H9 (cell line): ENCODE measurements around the gene DIAPH2. TPM values are rescaled to one million over a fixed set of nuclear protein-coding genes. Genes with fewer than 3 reads are reported as not detected.

Experiments
- DNase-seq: peaks from one replicate; pipeline ENCODE4 v3.0.0-alpha.2; 2017
- H2AFZ ChIP-seq: one replicate; pipeline ENCODE4 v1.6.1; 2013; ENCODE audit warnings: mild to moderate bottlenecking, low read length, control low read depth, moderate library complexity
- H2AK5ac ChIP-seq: 2 replicates; pipeline ENCODE4 v1.6.1; 2013; ENCODE audit warnings: low read length, control low read depth, mixed read lengths; ENCODE audit not compliant: insufficient read length
- H2BK120ac ChIP-seq: one replicate; pipeline ENCODE4 v1.6.1; 2013; ENCODE audit warnings: low read depth, mild to moderate bottlenecking, low read length, control low read depth, inconsistent platforms; ENCODE audit not compliant: poor library complexity, severe bottlenecking
- H2BK12ac ChIP-seq: 2 replicates; pipeline ENCODE4 v1.6.1; 2013; ENCODE audit warnings: low read length, control low read depth, mixed read lengths, low read depth; ENCODE audit not compliant: insufficient read length
- H2BK15ac ChIP-seq: 2 replicates; pipeline ENCODE4 v1.6.1; 2013; ENCODE audit warnings: low read depth, low read length, control low read depth
- H2BK20ac ChIP-seq: one replicate; pipeline ENCODE4 v1.6.1; 2013; ENCODE audit warnings: low read depth, mild to moderate bottlenecking, low read length, control low read depth, inconsistent platforms; ENCODE audit not compliant: poor library complexity, severe bottlenecking
- H2BK5ac ChIP-seq: 2 replicates; pipeline ENCODE4 v1.6.1; 2013; ENCODE audit warnings: low read length, control low read depth, mixed read lengths; ENCODE audit not compliant: insufficient read length
- H3K14ac ChIP-seq: 2 replicates; pipeline ENCODE4 v1.6.1; 2013; ENCODE audit warnings: low read length, control low read depth; ENCODE audit not compliant: insufficient read depth
- H3K18ac ChIP-seq: 2 replicates; pipeline ENCODE4 v1.6.1; 2013; ENCODE audit warnings: low read depth, mild to moderate bottlenecking, mixed read lengths, low read length, control low read depth; ENCODE audit not compliant: insufficient read length
- H3K23ac ChIP-seq: 2 replicates; pipeline ENCODE4 v1.6.1; 2013; ENCODE audit warnings: low read length, control low read depth, mixed read lengths, low read depth; ENCODE audit not compliant: insufficient read length
- H3K23me2 ChIP-seq: 2 replicates; pipeline ENCODE4 v1.6.1; 2013; ENCODE audit warnings: low read depth, mild to moderate bottlenecking, mixed read lengths, low read length, control low read depth; ENCODE audit not compliant: insufficient read length, poor library complexity, severe bottlenecking
- H3K27ac ChIP-seq: 2 replicates; pipeline ENCODE4 v1.5.1; 2013; ENCODE audit warnings: low read length, control low read depth, mixed read lengths, low read depth; ENCODE audit not compliant: insufficient read length
- H3K27me3 ChIP-seq: 2 replicates; pipeline ENCODE4 v1.6.1; 2013; ENCODE audit warnings: low read length, control low read depth, inconsistent platforms; ENCODE audit not compliant: insufficient read depth
- H3K4ac ChIP-seq: 2 replicates; pipeline ENCODE4 v1.6.1; 2013; ENCODE audit warnings: low read depth, mild to moderate bottlenecking, control low read depth, inconsistent platforms, low read length, moderate library complexity
- H3K4me1 ChIP-seq: 2 replicates; pipeline ENCODE4 v1.6.1; 2013; ENCODE audit warnings: low read length, control low read depth, inconsistent platforms; ENCODE audit not compliant: insufficient read depth
- H3K4me2 ChIP-seq: 2 replicates; pipeline ENCODE4 v1.6.1; 2013; ENCODE audit warnings: low read length, control low read depth, mixed read lengths; ENCODE audit not compliant: insufficient read length, insufficient read depth
- H3K56ac ChIP-seq: 2 replicates; pipeline ENCODE4 v1.6.1; 2013; ENCODE audit warnings: low read depth, mild to moderate bottlenecking, mixed read lengths, low read length, control low read depth; ENCODE audit not compliant: insufficient read length
- H3K79me1 ChIP-seq: 2 replicates; pipeline ENCODE4 v1.6.1; 2013; ENCODE audit warnings: low read depth, mild to moderate bottlenecking, moderate library complexity, low read length, control low read depth, inconsistent platforms; ENCODE audit not compliant: insufficient read depth, poor library complexity, severe bottlenecking
- H3K79me2 ChIP-seq: 2 replicates; pipeline ENCODE4 v1.6.1; 2013; ENCODE audit warnings: low read length, control low read depth, inconsistent platforms; ENCODE audit not compliant: insufficient read depth
- H3K9ac ChIP-seq: 2 replicates; pipeline ENCODE4 v1.6.1; 2013; ENCODE audit warnings: low read length, control low read depth, mixed read lengths; ENCODE audit not compliant: insufficient read length; ENCODE audit errors: extremely low read depth
- H3K9me3 ChIP-seq: one replicate; pipeline ENCODE4 v1.6.1; 2013; ENCODE audit warnings: low read depth, low read length, inconsistent platforms; ENCODE audit not compliant: control insufficient read depth
- H3T11ph ChIP-seq: one replicate; pipeline ENCODE4 v1.6.1; 2013; ENCODE audit warnings: mild to moderate bottlenecking, low read length, control low read depth, inconsistent platforms
- H4K20me1 ChIP-seq: one replicate; pipeline ENCODE4 v1.6.1; 2013; ENCODE audit not compliant: control insufficient read depth, insufficient read length, insufficient read depth
- H4K5ac ChIP-seq: 2 replicates; pipeline ENCODE4 v1.6.1; 2013; ENCODE audit warnings: low read depth, mild to moderate bottlenecking, mixed read lengths, low read length, control low read depth; ENCODE audit not compliant: insufficient read length
- H4K8ac ChIP-seq: replicated peaks from 2 replicates; pipeline ENCODE4 v1.6.1; 2013; ENCODE audit warnings: low read length, control low read depth, mixed read lengths, low read depth; ENCODE audit not compliant: insufficient read length
- H4K91ac ChIP-seq: 2 replicates; pipeline ENCODE4 v1.6.1; 2013; ENCODE audit warnings: low read depth, mild to moderate bottlenecking, moderate library complexity, mixed read lengths, low read length, control low read depth; ENCODE audit not compliant: insufficient read length
- H3K27ac Mint-ChIP-seq, 3 experiments: 2 replicates in 2 of 3; 3 replicates in 1 of 3; pipeline ENCODE4 v1.8.0; 2020 to 2021; ENCODE audit warnings: mixed read lengths in 3 of 3, mild to moderate bottlenecking in 1 of 3, moderate library complexity in 1 of 3
- H3K27me3 Mint-ChIP-seq: 2 replicates; pipeline ENCODE4 v1.8.0; 2021; ENCODE audit warnings: low read depth, mild to moderate bottlenecking, moderate library complexity, mixed read lengths
- H3K36me3 Mint-ChIP-seq, 3 experiments: 2 replicates in 2 of 3; 3 replicates in 1 of 3; pipeline ENCODE4 v1.8.0; 2020 to 2021; ENCODE audit warnings: low read depth in 3 of 3, mixed read lengths in 3 of 3; ENCODE audit not compliant: insufficient read depth in 1 of 3
- H3K4me1 Mint-ChIP-seq, 2 experiments: 2 replicates each; pipeline ENCODE4 v1.8.0; 2020; ENCODE audit warnings: mixed read lengths in 2 of 2
- H3K4me3 Mint-ChIP-seq, 2 experiments: 2 replicates in 1 of 2; 3 replicates in 1 of 2; pipeline ENCODE4 v1.8.0; 2020 to 2021; ENCODE audit warnings: mild to moderate bottlenecking in 2 of 2, mixed read lengths in 2 of 2, moderate library complexity in 1 of 2
- H3K9me3 Mint-ChIP-seq, 2 experiments: 2 replicates in 1 of 2; 3 replicates in 1 of 2; pipeline ENCODE4 v1.8.0; 2020; ENCODE audit warnings: mild to moderate bottlenecking in 2 of 2, mixed read lengths in 2 of 2, moderate library complexity in 1 of 2
- WGBS: extraction: QIAGEN DNeasy Blood & Tissue Kit; methylation state at CpG from one replicate; pipeline ENCODE4 v1.1.7; 2013; ENCODE audit warnings: missing lambda C conversion rate, low lambda C conversion rate, mixed read lengths; ENCODE audit not compliant: insufficient read length; ENCODE audit errors: extremely low coverage; 5-methylcytosine and 5-hydroxymethylcytosine counted together
- total RNA-seq: library from RNA; stranded (reverse); gene quantifications from 2 replicates; pipeline ENCODE4 v1.2.1, GENCODE V29; 2021
- TF ChIP-seq, protein P1 (sequence below): fragments of 200-600 bp; sonication (generic); conservative IDR thresholded peaks from 3 replicates; pipeline ENCODE4 v1.8.0; 2021; ENCODE audit warnings: antibody characterized with exemption, mild to moderate bottlenecking

DIAPH2 gene
- total RNA-seq, 1 experiment from 2014 or later, result 45.4 TPM

- H3K27ac Mint-ChIP-seq, result peak overlapping the region; percentile 60 to 76 (median 66); a peak in 5 of 7 replicates
- H3K79me1 ChIP-seq, result no peaks in the 10 kb centered on the region
- no peak overlapping the region for H4K8ac ChIP-seq
- peaks cover 2% of the 10 kb centered on the region; the same call in 1 of the 2 replicates for H3K79me2 ChIP-seq
- H3K23ac ChIP-seq, result no peak overlapping the region
- no peak overlapping the region for H3K18ac ChIP-seq
- H3T11ph ChIP-seq, result no peak overlapping the region
- H2BK15ac ChIP-seq, result no peak overlapping the region
- no CpG with 5 or more reads among the region's 6 CpGs for WGBS
- no peak overlapping the region for H2BK120ac ChIP-seq
- no peaks in the 10 kb centered on the region for H3K9me3 ChIP-seq
- H4K5ac ChIP-seq, result no peak overlapping the region
- H3K4me3 Mint-ChIP-seq, result no peak overlapping the region
- no peaks in the 10 kb centered on the region for H3K9me3 Mint-ChIP-seq
- H3K36me3 Mint-ChIP-seq, result peaks cover 2 to 71% (median 68%) of the 10 kb centered on the region in 3 experiments; a peak in 5 of 7 replicates
- no peak overlapping the region for H4K91ac ChIP-seq
- H3K4me1 ChIP-seq, result no peaks in the 10 kb centered on the region; the same call in 1 of the 2 replicates
- TF ChIP-seq, protein P1, sequence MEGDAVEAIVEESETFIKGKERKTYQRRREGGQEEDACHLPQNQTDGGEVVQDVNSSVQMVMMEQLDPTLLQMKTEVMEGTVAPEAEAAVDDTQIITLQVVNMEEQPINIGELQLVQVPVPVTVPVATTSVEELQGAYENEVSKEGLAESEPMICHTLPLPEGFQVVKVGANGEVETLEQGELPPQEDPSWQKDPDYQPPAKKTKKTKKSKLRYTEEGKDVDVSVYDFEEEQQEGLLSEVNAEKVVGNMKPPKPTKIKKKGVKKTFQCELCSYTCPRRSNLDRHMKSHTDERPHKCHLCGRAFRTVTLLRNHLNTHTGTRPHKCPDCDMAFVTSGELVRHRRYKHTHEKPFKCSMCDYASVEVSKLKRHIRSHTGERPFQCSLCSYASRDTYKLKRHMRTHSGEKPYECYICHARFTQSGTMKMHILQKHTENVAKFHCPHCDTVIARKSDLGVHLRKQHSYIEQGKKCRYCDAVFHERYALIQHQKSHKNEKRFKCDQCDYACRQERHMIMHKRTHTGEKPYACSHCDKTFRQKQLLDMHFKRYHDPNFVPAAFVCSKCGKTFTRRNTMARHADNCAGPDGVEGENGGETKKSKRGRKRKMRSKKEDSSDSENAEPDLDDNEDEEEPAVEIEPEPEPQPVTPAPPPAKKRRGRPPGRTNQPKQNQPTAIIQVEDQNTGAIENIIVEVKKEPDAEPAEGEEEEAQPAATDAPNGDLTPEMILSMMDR, result no peak
- no peaks in the 10 kb centered on the region for H3K23me2 ChIP-seq
- no peak overlapping the region for H3K56ac ChIP-seq
- H2AFZ ChIP-seq, result no peak overlapping the region
- no peak overlapping the region for H3K14ac ChIP-seq
- no peak overlapping the region for H2AK5ac ChIP-seq
- no peak overlapping the region for H2BK5ac ChIP-seq
- H3K27me3 ChIP-seq, result no peaks in the 10 kb centered on the region
- no peak for DNase-seq
- no peaks in the 10 kb centered on the region for H3K27me3 Mint-ChIP-seq
- no peaks in the 10 kb centered on the region for H4K20me1 ChIP-seq
- peak overlapping the region; percentile 26 for H3K27ac ChIP-seq
- H2BK20ac ChIP-seq, result no peak overlapping the region
- no peak overlapping the region for H3K4me2 ChIP-seq
- peaks cover 28 to 29% of the 10 kb centered on the region in 2 experiments for H3K4me1 Mint-ChIP-seq
- no peak overlapping the region for H2BK12ac ChIP-seq
- no peak overlapping the region for H3K9ac ChIP-seq
- no peak overlapping the region for H3K4ac ChIP-seq
Measured at GRCh38 chrX:97372001-97372766, 687.5 kb downstream of the DIAPH2 start.
